CD4-positive, alpha-beta T cell (primary cell): ENCODE measurements around the gene EIF3L. TPM values are rescaled to one million over a fixed set of nuclear protein-coding genes. Genes with fewer than 3 reads are reported as not detected.

Experiments used
- ATAC-seq: fragments of 200-7000 bp; cut with Tn5 transposase; one replicate; pipeline ENCODE4 v1.10.0; 2022; ENCODE audit warnings: mild to moderate bottlenecking; ENCODE audit not compliant: poor library complexity
- CTCF ChIA-PET: fragments of 350-600 bp; sonication (Branson Sonifier 250); formaldehyde crosslinking; loops from one replicate; lab custom pipeline; 2021; ENCODE audit warnings: antibody characterized with exemption, inconsistent platforms; lab: Charles Lee
- POLR2A ChIA-PET: fragments of 350-600 bp; sonication (Branson Sonifier 250); formaldehyde crosslinking; loops from one replicate; lab custom pipeline; 2021; ENCODE audit warnings: antibody characterized with exemption, inconsistent platforms; lab: Charles Lee
- DNase-seq, 14 experiments: peaks; one replicate each; pipeline ENCODE4 v3.0.0-alpha.2; 2013 to 2020; ENCODE audit warnings: mixed read lengths in 2 of 14
- H3K27ac ChIP-seq, 2 donors: one replicate each; pipeline versions ENCODE4 v1.5.1 to v1.7.0; 2013; ENCODE audit warnings: low read length in 2 of 2, low read depth in 1 of 2, mild to moderate bottlenecking in 1 of 2
- H3K27me3 ChIP-seq, 2 experiments: 1 replicate in 1 of 2; 2 replicates in 1 of 2; pipeline versions ENCODE4 v1.6.1 to v1.7.0; 2013; ENCODE audit warnings: low read length in 2 of 2, control low read depth in 1 of 2, mild to moderate bottlenecking in 1 of 2, moderate library complexity in 1 of 2; ENCODE audit not compliant: insufficient read depth in 2 of 2, control insufficient read depth in 1 of 2
- H3K36me3 ChIP-seq: one replicate; pipeline ENCODE4 v1.6.1; 2013; ENCODE audit warnings: low read length, control low read depth; ENCODE audit not compliant: insufficient read depth
- H3K4me1 ChIP-seq: one replicate; pipeline ENCODE4 v1.6.1; 2013; ENCODE audit warnings: low read length, control low read depth; ENCODE audit not compliant: insufficient read depth
- H3K4me3 ChIP-seq: one replicate; pipeline ENCODE4 v1.5.1; 2013; ENCODE audit warnings: mild to moderate bottlenecking, low read length, moderate library complexity
- H3K9me3 ChIP-seq, 2 experiments: 1 replicate in 1 of 2; 2 replicates in 1 of 2; pipeline versions ENCODE4 v1.6.1 to v1.7.0; 2013; ENCODE audit warnings: low read length in 2 of 2, mild to moderate bottlenecking in 2 of 2, control low read depth in 1 of 2, moderate library complexity in 1 of 2; ENCODE audit not compliant: control insufficient read depth in 1 of 2, insufficient read depth in 1 of 2
- H3K27ac Mint-ChIP-seq: one replicate; pipeline ENCODE4 v1.8.0; 2020; ENCODE audit warnings: mixed read lengths
- H3K27me3 Mint-ChIP-seq: one replicate; pipeline ENCODE4 v1.8.0; 2021; ENCODE audit warnings: mixed read lengths
- H3K36me3 Mint-ChIP-seq: one replicate; pipeline ENCODE4 v1.8.0; 2021; ENCODE audit warnings: low read depth, mixed read lengths
- H3K4me1 Mint-ChIP-seq: one replicate; pipeline ENCODE4 v1.8.0; 2021; ENCODE audit warnings: low read depth, mixed read lengths
- H3K4me3 Mint-ChIP-seq: one replicate; pipeline ENCODE4 v1.8.0; 2020; ENCODE audit warnings: mild to moderate bottlenecking, mixed read lengths
- H3K9me3 Mint-ChIP-seq: one replicate; pipeline ENCODE4 v1.8.0; 2020; ENCODE audit warnings: mixed read lengths
- intact Hi-C, 2 experiments: fragments of 100-400 bp; cut with DNase I in 1 of 2; cut with micrococcal nuclease in 1 of 2; formaldehyde crosslinking; loops; one replicate each; pipeline versions ENCODE4 v1.15.1 to v1.9.0; 2023 to 2025; cut with DNase I, micrococcal nuclease
- total RNA-seq, 174 experiments: library from RNA in 2 of 174; stranded (reverse) in 2 of 174; gene quantifications; one replicate each; pipeline ENCODE4 v1.2.3 and lab custom pipeline; 2021 to 2026
- TF ChIP-seq, protein P1 (sequence below): fragments of 200-600 bp; IDR thresholded peaks from one replicate; pipeline ENCODE4 v1.8.0; 2022; ENCODE audit warnings: antibody characterized with exemption, mild to moderate bottlenecking

The EIF3L gene
- total RNA-seq, 2 experiments from 2014 or later = 525 to 541 TPM

DNA sequence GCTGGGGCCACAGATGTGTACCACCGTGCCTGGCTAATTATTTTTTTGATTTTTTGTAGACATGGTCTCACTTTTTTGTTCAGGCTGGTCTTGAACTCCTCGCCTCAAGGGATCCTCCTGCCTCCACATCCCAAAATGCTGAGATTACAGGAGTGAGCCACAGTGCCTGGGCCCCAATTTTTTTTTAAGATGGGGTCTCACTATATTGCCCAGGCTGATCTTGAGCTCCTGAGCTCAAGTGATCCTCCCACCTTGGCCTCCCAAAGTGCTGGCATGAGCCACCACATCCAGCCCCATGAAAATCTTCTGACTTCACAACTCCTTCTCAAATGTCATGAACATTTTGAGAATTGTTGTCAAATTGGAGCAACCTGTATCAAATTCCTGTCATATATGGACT lies 2.8 kb upstream of the EIF3L start:
- Histone ChIP-seq H3K36me3 (peaks cover 5% of the 10 kb centered on the region), H3K27me3 (no peaks in the 10 kb centered on the region), H3K4me1 (peaks cover 40% of the 10 kb centered on the region), H3K4me3 (no peak overlapping the region), H3K9me3 (peaks cover 0 to 4% of the 10 kb centered on the region in 2 experiments), H3K27ac (no peak overlapping the region)
- no peaks in the 10 kb centered on the region for H3K27me3 Mint-ChIP-seq
- TF ChIP-seq, protein P1, sequence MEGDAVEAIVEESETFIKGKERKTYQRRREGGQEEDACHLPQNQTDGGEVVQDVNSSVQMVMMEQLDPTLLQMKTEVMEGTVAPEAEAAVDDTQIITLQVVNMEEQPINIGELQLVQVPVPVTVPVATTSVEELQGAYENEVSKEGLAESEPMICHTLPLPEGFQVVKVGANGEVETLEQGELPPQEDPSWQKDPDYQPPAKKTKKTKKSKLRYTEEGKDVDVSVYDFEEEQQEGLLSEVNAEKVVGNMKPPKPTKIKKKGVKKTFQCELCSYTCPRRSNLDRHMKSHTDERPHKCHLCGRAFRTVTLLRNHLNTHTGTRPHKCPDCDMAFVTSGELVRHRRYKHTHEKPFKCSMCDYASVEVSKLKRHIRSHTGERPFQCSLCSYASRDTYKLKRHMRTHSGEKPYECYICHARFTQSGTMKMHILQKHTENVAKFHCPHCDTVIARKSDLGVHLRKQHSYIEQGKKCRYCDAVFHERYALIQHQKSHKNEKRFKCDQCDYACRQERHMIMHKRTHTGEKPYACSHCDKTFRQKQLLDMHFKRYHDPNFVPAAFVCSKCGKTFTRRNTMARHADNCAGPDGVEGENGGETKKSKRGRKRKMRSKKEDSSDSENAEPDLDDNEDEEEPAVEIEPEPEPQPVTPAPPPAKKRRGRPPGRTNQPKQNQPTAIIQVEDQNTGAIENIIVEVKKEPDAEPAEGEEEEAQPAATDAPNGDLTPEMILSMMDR = no peak
- ATAC-seq = no peak
- ChIA-PET POLR2A (no interaction called here), CTCF (no interaction called here)
- H3K4me1 Mint-ChIP-seq = peaks cover 44% of the 10 kb centered on the region
- intact Hi-C loops = loop anchor here in 1 of 2 experiments (5.0 to 10.0 kb wide), 2 partner anchors 106 to 208 kb away; partner anchors contain the start of genes C22orf23, PICK1 and POLR2F
- peaks cover 38% of the 10 kb centered on the region for H3K36me3 Mint-ChIP-seq
- peak overlapping the region; percentile 30 for H3K4me3 Mint-ChIP-seq
- H3K27ac Mint-ChIP-seq = no peak overlapping the region
- DNase-seq = no peak
- H3K9me3 Mint-ChIP-seq = peaks cover 3% of the 10 kb centered on the region

DNA sequence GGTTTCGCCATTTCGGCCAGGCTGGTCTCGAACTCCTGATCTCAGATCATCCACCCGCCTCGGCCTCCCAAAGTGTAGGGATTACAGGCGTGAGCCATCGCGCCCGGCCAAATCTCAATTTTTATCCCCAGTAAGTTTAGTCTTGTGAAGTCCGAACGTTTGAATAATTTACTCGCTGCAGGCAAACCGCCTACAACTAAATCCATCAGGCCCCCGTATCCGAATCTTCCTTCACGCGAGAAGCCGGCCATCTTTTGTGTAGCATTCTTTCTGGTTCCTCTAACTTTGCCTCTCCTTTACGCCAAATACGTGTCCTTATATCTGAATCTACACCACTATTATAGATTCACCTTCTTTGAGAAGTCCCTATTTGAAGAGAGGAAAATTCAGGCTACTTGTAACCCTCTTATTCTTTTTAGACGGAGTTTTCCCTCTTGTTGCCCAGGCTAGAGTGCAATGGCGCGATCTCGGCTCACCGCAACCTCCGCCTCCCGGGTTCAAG lies 581 bp upstream of the EIF3L start:
- Mint-ChIP-seq H3K4me1 (peaks cover 46% of the 10 kb centered on the region), H3K27me3 (no peaks in the 10 kb centered on the region), H3K4me3 (peak overlapping the region; percentile 90), H3K9me3 (peaks cover 3% of the 10 kb centered on the region), H3K36me3 (peaks cover 45% of the 10 kb centered on the region), H3K27ac (peak overlapping the region; percentile 97)
- TF ChIP-seq, protein P1 = no peak
- DNase-seq (peak in 4 of 14 experiments; percentile 11 to 58 (median 38)), ATAC-seq (no peak)
- H3K9me3 ChIP-seq = peaks cover 0 to 4% of the 10 kb centered on the region in 2 experiments
- peaks cover 31% of the 10 kb centered on the region for H3K4me1 ChIP-seq
- peak overlapping the region; percentile 83 for H3K4me3 ChIP-seq
- H3K36me3 ChIP-seq = peaks cover 23% of the 10 kb centered on the region
- intact Hi-C loops = loop anchor here in 1 of 2 experiments (2.0 to 10.0 kb wide), 4 partner anchors 14 to 240 kb away; partner anchors contain the start of genes C22orf23, GGA1, PICK1 and POLR2F
- ChIA-PET CTCF (interaction anchor here (1.2 kb wide), 1 partner anchor 14 kb away, joined by 3 read pairs; no protein-coding TSS in a partner anchor), POLR2A (interaction anchor here (1.4 kb wide), 1 partner anchor 58 kb away, joined by 5 read pairs; the partner anchor contains the start of gene MICALL1)
- peak overlapping the region; percentile 78 to 89 for H3K27ac ChIP-seq
- no peaks in the 10 kb centered on the region for H3K27me3 ChIP-seq

DNA sequence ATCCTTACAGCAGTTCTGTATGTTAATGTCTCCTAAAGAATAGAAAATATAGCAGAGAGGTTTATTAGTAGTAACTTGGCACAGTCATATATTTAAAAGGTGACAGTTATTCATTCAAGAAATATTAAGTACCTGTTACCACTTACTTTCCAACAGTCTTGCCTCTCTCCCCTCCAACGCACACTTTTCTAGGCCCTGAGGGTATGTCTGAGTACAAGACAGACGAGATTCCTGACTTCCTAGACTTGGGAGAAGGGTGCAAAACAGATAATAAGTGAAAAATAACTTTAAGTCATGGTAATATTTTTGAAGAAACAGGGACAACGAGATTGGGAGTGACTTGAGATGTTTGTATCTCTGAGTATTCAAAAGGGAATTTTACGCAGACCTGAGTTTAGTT lies 1.6 kb downstream of the EIF3L start:
- Mint-ChIP-seq H3K4me3 (peak overlapping the region; percentile 63), H3K36me3 (peaks cover 62% of the 10 kb centered on the region), H3K9me3 (peaks cover 3% of the 10 kb centered on the region), H3K4me1 (peaks cover 53% of the 10 kb centered on the region), H3K27me3 (no peaks in the 10 kb centered on the region), H3K27ac (peak overlapping the region; percentile 39)
- DNase-seq = no peak
- H3K9me3 ChIP-seq = no peaks in the 10 kb centered on the region
- no peaks in the 10 kb centered on the region for H3K27me3 ChIP-seq
- H3K27ac ChIP-seq = no peak overlapping the region
- ChIA-PET CTCF (interaction anchor here (0.6 to 2.0 kb wide), 2 partner anchors 13 to 55 kb away, joined by 4 to 6 read pairs; no protein-coding TSS in a partner anchor), POLR2A (no interaction called here)
- intact Hi-C loops = no loop called here
- TF ChIP-seq, protein P1 = no peak
- H3K4me3 ChIP-seq = no peak overlapping the region
- H3K36me3 ChIP-seq = peaks cover 43% of the 10 kb centered on the region
- H3K4me1 ChIP-seq = peaks cover 28% of the 10 kb centered on the region
- no peak for ATAC-seq
